HG03460 (cell line): ENCODE data around the gene CAVIN4.

Experiments
- ATAC-seq: cut with Tn5 transposase; IDR thresholded peaks from one replicate; pipeline ENCODE4 v1.9.1; 2021; ENCODE audit not compliant: unreplicated experiment

The CAVIN4 gene, protein sequence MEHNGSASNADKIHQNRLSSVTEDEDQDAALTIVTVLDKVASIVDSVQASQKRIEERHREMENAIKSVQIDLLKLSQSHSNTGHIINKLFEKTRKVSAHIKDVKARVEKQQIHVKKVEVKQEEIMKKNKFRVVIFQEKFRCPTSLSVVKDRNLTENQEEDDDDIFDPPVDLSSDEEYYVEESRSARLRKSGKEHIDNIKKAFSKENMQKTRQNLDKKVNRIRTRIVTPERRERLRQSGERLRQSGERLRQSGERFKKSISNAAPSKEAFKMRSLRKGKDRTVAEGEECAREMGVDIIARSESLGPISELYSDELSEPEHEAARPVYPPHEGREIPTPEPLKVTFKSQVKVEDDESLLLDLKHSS

DNA sequence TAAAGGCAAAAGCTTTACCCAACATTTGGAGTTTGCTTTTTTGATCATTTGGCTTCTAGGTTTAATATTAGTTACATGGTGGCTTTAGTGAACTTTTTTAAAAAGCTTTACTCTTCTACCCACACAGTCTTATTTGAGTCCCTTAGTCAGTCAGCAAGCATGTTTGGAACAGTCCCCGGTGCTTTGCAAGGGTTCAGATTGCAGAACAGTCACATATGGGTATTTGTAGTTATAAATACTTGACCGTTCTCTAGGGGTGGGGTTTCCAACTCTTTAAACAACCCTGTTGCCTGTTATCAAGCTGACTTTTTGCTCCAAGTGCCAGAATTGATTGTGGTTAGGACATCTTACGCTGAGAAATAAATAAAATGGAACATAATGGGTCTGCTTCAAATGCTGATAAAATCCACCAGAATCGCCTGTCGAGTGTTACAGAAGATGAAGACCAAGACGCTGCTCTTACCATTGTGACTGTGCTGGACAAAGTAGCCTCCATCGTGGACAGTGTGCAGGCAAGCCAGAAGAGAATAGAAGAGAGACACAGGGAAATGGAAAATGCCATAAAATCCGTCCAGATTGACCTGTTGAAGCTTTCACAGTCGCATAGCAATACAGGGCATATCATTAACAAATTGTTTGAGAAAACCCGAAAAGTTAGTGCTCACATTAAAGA lies at the start of gene CAVIN4:
Gene CAVIN4, plus strand, starts transcription at position 304 of the 673 bp plus-strand sequence. Its CDS starts 65 bp downstream, at position 369.
- no peak for ATAC-seq

DNA sequence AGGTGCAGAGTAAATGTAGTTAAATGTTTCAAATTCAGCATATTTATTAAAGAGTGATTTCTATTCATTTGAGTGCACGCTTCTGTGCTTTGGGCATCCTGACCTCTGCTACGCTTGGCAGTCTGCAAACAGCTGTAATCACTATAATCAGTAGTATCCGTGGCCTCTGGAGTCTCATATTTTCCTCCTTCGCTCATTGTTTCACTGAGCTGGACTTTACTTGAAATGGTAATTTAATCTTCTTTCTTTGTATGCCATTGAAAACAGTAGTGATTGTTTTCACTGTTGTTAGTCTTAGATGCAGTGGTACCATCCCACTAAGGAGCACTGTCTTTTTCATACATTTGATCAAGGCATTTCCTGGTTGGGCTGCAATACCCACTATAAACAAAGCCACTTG lies 43.5 kb upstream of the CAVIN4 start:
- ATAC-seq: no peak

DNA sequence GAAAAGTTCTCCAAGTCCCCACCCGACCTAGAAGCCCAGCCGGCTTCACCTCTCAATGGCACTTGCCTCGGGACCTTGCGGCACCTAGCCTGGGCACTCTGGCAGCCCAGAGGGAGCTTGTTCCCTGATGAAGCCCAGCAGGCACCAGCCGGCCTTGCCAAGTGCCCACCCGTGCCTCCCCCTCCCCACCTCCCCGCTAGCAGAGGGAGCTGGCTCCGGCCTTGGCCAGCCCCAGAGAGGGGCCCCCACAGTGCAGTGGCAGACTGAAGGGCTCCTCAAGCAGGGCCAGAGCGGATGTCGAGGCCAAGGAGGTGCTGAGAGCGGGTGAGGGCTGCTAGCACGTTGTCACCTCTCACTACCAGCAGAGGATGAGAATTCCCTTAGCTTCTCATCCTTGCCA lies 37.6 kb upstream of the CAVIN4 start:
- ATAC-seq: no peak

DNA sequence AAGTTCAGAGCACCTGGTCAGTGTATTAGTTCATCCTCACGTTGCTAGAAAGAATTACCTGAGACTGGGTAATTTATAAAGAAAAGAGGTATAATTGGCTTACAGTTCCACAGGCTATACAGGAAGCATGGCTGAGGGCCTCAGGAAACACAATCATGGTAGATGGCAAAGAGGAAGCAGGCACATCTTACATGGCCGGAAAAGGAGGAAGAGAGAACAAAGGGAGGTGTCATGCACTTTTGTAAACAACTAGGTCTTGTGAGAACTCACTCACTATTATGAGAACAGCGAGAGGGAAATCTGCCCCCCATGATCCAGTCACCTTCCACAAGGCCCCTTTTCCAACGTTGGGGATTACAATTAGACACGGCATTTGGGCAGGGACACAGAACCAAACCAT lies 28.8 kb upstream of the CAVIN4 start:
- ATAC-seq: no peak

DNA sequence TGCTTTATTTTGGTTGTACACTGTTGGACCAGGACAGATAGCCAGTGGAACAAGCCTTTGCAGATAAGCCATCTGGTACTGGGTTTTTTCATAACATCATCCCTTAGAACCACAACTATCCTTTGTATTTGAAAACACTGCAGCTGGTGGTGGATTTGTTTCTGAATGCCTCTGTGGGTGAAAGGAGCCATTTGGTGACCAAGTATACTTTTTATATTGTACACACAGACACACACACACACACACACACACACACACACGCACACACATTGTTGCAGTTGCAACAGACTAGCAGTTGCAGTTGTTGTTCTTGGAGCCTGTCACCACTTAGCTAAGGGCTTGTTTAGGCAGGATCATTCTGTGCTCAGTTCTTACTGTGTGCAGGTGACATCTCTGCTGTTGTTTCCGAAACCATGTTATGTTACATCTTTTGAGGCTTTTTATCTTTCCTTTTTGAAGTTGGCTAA lies 22.9 kb upstream of the CAVIN4 start:
- ATAC-seq: no peak

DNA sequence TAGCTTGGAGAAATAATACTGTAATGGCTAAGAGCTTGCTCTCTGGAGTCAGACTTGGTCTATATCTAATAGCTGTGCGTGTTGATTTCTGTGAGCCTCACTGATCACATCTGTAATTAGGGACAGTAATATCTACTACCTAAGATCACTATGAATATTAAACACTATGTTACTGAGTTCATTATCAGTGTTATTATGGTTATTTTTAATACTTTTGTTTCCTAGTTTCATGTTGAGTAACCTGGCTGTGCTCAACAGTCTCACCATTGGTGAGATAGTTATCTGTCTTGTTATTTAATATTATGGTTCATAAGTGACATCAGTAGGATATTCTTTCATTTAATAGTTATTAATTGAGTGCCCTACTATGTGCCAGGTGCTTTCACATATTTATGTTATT lies 22.4 kb upstream of the CAVIN4 start:
- no peak for ATAC-seq

DNA sequence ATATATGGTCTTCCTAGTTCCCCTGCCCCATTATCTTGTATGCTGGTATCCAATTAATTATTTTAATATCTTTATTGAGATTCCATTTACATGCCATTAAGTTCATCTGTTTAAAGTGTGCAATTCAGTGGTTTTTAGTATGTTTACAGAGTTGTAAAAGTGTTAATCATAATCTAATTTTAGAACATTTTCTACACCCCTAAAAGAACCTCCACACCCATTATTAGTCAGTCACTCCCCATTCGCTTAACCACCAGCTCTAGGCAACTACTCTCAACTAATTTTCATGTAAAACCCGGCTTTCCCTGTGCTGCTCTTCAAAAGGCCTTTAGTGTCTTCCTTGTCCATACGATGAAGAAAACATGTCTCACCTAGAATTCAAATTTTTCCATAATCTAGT lies 20.8 kb upstream of the CAVIN4 start:
- ATAC-seq: no peak

DNA sequence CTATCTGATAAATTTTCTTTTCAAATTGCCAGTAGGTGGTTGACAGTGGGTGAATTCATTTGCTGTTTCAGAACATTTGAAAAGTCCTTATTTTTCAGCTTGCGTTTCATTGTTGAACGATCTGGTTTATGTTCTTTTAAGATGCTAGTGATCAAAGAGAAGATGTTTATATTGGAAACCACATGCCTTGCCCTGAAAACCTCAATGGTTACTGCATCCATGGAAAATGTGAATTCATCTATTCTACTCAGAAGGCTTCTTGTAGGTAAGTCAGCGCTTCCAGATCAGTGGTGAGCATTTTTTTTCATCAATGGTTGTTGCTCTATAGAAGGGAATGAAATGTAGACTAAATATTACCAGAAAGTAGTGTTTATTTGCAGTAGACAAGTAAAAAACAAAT lies 16.6 kb upstream of the CAVIN4 start:
- ATAC-seq: no peak

DNA sequence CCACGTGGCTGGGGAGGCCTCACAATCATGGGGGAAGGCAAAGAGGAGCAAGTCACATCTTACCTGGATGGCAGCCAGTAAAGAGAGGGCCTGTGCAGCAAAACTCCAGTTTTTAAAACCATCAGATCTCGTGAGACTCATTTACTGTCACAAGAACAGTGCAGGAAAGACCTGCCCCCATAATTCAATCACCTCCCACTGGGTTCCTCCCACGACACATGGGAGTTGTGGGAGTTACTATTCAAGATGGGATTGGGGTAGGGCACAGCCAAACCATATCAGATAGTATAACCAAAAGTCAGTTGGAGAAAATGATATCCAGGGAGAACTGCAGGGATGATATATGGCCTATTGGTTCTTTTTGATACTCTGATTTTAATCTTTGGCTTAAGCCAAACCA lies 10.0 kb upstream of the CAVIN4 start:
- ATAC-seq: no peak

DNA sequence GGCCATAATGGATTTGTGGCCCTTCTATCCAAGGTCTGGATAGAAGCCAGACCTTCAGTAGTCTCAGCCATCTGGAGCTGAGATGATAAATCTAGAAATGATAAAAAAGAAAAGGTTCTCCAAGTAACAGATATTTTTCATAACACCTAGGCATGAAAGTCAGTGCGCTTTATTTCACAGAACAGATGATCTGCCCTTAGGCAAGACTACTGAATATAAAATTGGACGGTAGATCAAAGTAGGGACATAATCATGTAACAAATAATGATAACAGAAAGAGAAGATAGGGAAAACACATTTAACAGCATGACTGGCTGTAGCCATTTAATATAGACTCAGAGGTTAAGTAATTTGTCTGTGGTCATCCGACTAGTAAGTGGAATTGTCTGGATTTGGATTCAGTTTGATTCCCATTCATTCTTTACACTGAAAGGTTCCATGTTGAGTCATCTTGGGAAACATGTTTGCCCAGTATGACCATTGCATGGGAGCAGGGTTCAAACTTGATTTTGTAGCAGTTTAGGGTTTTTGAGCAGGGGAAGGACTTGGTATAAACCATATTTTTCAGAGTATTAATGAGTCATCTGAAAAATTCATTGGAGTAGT lies 4.1 kb upstream of the CAVIN4 start:
- no peak for ATAC-seq

DNA sequence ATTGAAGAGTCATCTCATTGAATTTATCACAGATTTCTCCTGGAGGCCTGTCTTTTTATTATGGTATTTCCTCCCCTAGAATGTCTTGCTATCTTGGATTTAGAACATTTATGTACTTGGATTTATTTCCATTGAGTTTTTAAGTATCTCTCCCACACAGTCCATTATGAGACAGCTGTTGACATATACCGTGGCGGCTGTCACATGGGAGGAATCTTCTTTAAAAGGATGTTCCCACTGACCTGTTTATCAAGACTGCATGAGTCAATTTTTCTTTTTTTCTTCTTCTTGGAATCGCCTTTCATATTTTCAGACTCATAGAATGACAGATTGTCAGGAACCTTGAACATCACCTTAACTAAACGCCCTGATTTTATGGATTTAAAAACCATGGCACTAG lies 2.9 kb upstream of the CAVIN4 start:
- ATAC-seq: no peak

DNA sequence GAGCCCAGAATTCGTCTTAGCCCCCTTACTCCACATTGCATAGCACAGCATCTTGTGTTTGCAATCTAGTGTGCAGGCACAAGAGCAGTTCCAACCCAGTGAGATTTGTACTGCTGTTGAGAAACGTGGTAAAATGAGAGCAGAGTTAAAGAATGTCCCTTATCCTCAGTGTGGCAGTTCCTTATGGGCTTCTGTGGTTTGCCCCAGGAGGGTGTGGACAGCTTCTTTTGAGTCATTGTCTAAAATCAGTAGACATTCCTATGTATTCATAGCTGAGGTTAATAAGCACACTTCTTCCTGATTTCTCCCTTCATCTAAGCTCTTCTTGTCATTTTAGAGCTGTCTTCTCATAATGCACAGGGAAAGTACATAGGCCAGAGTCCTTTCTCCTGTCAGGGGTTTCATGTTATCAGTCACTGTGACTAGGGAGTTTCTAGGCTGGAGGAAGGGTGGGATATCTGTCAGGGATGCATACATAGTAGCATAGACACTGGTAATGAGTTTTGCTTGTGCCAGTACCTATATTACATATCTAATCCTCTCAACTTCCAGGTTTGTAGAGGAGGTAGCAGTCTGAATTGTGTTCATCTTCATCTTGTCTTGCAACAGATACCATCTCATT lies 2.0 kb upstream of the CAVIN4 start:
- ATAC-seq: no peak

DNA sequence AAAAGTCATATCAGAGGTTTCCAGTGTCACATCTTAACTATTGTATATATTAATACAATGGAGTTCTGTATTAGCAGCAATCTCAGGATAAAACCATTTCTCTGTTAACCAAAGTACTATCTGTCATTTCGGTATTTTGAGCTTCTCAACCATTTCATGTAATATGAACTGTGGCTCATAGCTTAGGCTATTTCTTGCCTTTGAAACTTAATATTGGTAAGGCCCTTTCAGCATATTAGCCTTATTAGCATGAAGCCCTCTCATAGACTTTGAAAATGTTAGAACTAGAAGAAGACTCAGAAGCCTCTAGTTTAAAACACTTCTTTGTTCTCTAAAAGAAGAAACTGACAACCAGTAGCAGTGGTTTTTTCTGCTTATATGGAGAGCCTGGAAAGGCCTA lies 731 bp downstream of the CAVIN4 start:
- ATAC-seq: no peak

DNA sequence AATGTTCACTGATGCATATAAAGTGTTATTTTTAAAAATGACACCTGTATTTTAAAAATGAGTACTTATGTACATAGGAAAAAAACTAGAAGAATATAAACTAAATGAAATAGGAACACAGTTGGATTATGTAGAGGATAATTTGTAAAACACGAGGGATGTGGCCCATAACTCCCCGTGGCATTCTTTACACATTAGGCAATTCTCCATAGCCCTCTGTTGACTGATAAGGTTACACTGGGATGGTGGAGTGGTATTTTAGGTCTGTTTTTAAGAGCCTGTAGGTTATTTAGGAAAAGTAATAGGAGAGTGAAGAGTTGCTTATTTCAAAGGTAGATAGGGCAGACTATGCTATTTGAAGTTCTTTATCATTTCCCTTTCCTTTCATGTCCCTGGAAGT lies 1.8 kb downstream of the CAVIN4 start:
- ATAC-seq: no peak

DNA sequence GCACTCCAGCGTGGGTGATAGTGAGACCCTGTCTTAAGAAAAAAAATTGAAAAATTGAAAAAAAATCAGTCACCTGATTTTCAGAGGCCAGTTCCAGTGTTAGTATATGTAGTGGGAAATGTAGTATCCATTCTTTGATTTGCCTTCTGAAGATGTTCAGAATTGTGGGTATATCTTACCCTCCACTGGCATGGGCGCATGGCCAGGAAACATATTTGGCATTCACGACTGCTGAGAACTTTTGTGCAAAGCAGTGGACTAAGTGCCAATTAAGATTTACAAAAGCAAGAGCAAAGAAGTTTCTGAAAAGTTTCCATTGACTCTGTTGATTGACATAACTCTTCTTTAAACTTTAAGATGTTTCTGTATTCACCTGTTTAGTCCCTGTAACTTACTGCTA lies 2.4 kb downstream of the CAVIN4 start:
- no peak for ATAC-seq

DNA sequence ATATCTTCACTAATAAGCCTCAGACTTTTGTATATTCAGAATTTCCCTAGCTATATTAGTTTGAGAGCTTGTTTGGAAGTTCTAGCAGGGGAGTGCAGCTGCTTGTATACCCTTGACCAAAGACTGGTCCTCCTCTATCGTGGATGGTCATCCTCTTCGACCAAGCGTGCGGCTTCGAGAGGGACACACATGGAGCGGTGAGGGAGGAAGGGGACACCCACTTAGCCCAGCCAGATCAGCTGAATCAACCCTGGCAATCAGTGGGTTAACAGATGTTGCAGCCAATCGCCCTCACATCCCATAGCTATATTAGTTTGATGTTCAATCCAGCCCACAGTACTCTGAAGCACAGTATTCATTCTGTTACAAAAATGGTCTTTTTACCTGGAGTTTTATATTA lies 3.2 kb downstream of the CAVIN4 start:
- ATAC-seq: no peak

DNA sequence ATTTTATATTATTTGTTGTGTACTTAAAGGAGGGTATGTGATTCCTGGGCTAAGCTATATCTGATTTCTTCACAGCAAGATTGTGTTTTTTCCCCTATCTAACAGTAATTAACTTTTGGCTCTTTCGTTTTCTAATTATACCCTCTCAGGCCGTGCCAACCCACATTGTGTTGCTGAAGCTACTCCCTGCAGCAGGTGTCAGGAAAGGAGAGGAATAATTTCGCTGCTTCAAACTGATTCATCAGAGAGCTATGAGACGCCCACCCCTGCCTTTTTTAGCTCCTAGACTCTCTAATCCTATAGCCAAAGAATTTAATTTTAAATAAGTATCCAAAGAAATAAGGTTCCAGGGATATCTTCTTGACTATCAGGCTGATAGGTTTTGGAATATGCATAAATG lies 3.8 kb downstream of the CAVIN4 start:
- no peak for ATAC-seq

DNA sequence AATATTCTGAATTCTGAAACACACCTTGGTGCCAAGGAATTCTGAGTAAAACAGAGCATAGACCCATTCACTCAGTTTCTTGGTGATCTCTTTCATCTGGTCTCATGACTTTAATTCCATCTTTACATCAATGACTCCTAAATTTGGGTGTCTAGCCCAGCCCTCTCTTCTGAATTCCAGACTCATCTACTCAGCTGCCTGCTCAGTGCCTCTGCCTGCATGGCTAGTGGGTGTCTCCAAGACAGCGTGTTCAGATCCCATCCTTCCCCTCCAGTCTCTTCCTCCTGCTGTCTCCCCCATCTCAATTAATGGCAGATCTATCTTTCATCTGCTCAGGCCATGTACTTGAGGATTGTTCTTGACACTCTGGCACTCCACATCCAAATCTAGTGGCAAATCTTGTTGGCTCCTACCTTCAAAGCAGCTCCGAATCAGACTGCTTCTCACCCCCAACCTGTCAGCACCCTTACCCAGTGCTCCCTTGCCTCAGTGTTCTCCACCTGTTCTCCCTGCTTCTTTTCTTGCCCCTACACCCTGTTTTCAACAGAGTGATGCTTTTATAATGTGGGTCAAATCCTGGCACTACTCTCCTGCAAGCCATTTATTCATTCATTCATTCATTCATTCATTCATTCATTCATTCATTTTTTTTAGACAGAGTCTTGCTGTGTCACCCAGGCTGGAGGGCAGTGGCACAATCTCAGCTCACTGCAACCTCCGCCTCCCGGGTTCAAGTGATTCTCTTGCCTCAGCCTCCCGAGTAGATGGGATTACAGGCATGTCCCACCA lies 5.3 kb downstream of the CAVIN4 start:
- no peak for ATAC-seq

DNA sequence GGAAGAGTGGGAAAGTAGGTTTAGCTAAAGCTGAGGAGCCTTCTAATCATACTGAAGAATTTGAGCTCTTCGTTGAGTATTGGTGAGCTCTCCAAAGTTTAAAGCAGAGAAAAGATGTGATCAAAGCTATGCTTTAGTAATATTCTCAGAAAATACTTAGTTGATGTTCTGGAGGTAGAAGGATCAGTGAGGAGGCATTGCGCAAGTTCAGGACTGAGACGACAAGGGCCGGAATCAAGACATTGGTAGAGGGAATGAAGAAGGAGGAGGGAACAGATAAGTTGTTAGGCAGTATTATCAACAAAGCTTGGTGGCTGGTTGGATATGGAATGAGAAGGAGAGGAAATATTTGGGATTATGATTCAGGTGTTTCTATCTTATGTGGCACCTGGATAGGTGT lies 7.1 kb downstream of the CAVIN4 start:
- no peak for ATAC-seq

DNA sequence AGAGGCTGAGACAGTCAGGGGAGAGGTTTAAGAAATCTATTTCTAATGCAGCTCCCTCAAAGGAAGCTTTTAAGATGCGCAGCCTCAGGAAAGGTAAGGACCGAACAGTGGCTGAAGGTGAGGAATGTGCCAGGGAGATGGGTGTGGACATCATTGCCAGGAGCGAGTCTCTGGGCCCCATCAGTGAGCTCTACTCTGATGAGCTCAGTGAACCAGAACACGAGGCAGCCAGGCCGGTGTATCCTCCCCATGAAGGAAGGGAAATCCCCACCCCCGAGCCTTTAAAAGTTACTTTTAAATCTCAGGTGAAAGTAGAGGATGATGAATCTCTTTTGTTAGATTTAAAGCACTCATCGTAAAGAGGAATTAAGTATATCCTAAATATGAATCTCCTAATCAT lies 8.2 kb downstream of the CAVIN4 start:
- ATAC-seq: no peak

DNA sequence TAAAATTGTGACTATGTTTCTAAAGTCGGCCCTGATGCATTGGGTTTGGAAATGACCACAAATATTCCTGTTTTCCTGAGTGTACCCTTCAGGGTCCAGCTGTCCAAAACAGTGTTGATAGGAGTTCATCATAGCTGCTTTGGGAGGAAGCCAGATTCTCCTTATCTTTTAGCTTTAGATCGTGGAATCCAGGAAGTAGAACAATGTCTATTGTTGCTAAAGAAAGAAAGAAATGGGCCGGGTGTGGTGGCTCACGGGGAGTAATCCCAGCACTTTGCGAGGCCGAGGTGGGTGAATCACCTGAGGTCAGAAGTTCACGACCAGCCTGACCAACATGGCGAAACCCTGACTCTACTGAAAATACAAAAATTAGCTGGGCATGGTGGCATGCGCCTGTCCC lies 9.5 kb downstream of the CAVIN4 start:
- ATAC-seq: no peak
